ENCODE data around the gene UBE2QL1.

The UBE2QL1 gene

GRCh38 chr5:6470672-6471071, 22.0 kb downstream of the UBE2QL1 start:
- TF ChIP-seq CSDC2 (CRISPR knock-in tag; IDR thresholded peaks at IDR 0.05): no peak
- TF ChIP-seq GLIS3 (CRISPR knock-in tag; IDR thresholded peaks at IDR 0.05): no peak
- no peak for TF ChIP-seq ISL1 (CRISPR knock-in tag; IDR thresholded peaks at IDR 0.05)
- TF ChIP-seq ZC3H10 (CRISPR knock-in tag; IDR thresholded peaks at IDR 0.05): no peak
- no peak for ATAC-seq

- TF ChIP-seq ZC3H10 (CRISPR knock-in tag; IDR thresholded peaks at IDR 0.05) (no peak), TCF4 (CRISPR knock-in tag; IDR thresholded peaks at IDR 0.05; ENCODE audit: borderline replicate concordance) (no peak), CREB5 (CRISPR knock-in tag; IDR thresholded peaks at IDR 0.05; ENCODE audit: low read depth) (no peak), CSRNP3 (CRISPR knock-in tag; IDR thresholded peaks at IDR 0.05) (no peak), ZFP30 (CRISPR knock-in tag; IDR thresholded peaks at IDR 0.05) (no peak), TOX (CRISPR knock-in tag; IDR thresholded peaks at IDR 0.05; ENCODE audit: borderline replicate concordance) (no peak), TSHZ2 (CRISPR knock-in tag; IDR thresholded peaks at IDR 0.05) (no peak), CSDC2 (CRISPR knock-in tag; IDR thresholded peaks at IDR 0.05) (no peak), ZNF565 (CRISPR knock-in tag; conservative IDR thresholded peaks at IDR 0.05; ENCODE audit: low read depth) (no peak), ZFP3 (CRISPR knock-in tag; IDR thresholded peaks at IDR 0.05) (no peak)
- ATAC-seq: no peak
Observed at GRCh38 chr5:6471252-6471651, 22.6 kb downstream of the UBE2QL1 start.

GRCh38 chr5:6472792-6473191, 24.1 kb downstream of the UBE2QL1 start:
- ATAC-seq: no peak
- TF ChIP-seq TSHZ2 (CRISPR knock-in tag; IDR thresholded peaks at IDR 0.05): no peak
- no peak for TF ChIP-seq ZNF70 (CRISPR knock-in tag; IDR thresholded peaks at IDR 0.05)
- no peak for TF ChIP-seq ZNF565 (CRISPR knock-in tag; conservative IDR thresholded peaks at IDR 0.05; ENCODE audit: low read depth)
- TF ChIP-seq ZFP3 (CRISPR knock-in tag; IDR thresholded peaks at IDR 0.05): no peak
- TF ChIP-seq CREB5 (CRISPR knock-in tag; IDR thresholded peaks at IDR 0.05; ENCODE audit: low read depth): no peak
- no peak for TF ChIP-seq OSR1 (CRISPR knock-in tag; IDR thresholded peaks at IDR 0.05)
- no peak for TF ChIP-seq BACH2 (CRISPR knock-in tag; IDR thresholded peaks at IDR 0.05; ENCODE audit: borderline replicate concordance)
- TF ChIP-seq ISL1 (CRISPR knock-in tag; IDR thresholded peaks at IDR 0.05): no peak
- TF ChIP-seq TOX (CRISPR knock-in tag; IDR thresholded peaks at IDR 0.05; ENCODE audit: borderline replicate concordance): no peak
- no peak for TF ChIP-seq ARNTL (CRISPR knock-in tag; IDR thresholded peaks at IDR 0.05; ENCODE audit: borderline replicate concordance, low read depth)

GRCh38 chr5:6473284-6473683, 24.6 kb downstream of the UBE2QL1 start:
- TF ChIP-seq GLIS3 (CRISPR knock-in tag; IDR thresholded peaks at IDR 0.05) (no peak), ZNF8 (CRISPR knock-in tag; IDR thresholded peaks at IDR 0.05) (no peak), RARB (CRISPR knock-in tag; IDR thresholded peaks at IDR 0.05) (no peak), SNAI2 (CRISPR knock-in tag; IDR thresholded peaks at IDR 0.05) (no peak), CREB5 (CRISPR knock-in tag; IDR thresholded peaks at IDR 0.05; ENCODE audit: low read depth) (no peak)
- ATAC-seq: no peak
